GM18909 (cell line): ENCODE data around the gene CNTROB.

Experiments
- ATAC-seq: cut with Tn5 transposase; IDR thresholded peaks from one replicate; pipeline ENCODE4 v1.9.1; 2021; ENCODE audit warnings: mild to moderate bottlenecking; ENCODE audit not compliant: unreplicated experiment, poor library complexity

Gene CNTROB, protein sequence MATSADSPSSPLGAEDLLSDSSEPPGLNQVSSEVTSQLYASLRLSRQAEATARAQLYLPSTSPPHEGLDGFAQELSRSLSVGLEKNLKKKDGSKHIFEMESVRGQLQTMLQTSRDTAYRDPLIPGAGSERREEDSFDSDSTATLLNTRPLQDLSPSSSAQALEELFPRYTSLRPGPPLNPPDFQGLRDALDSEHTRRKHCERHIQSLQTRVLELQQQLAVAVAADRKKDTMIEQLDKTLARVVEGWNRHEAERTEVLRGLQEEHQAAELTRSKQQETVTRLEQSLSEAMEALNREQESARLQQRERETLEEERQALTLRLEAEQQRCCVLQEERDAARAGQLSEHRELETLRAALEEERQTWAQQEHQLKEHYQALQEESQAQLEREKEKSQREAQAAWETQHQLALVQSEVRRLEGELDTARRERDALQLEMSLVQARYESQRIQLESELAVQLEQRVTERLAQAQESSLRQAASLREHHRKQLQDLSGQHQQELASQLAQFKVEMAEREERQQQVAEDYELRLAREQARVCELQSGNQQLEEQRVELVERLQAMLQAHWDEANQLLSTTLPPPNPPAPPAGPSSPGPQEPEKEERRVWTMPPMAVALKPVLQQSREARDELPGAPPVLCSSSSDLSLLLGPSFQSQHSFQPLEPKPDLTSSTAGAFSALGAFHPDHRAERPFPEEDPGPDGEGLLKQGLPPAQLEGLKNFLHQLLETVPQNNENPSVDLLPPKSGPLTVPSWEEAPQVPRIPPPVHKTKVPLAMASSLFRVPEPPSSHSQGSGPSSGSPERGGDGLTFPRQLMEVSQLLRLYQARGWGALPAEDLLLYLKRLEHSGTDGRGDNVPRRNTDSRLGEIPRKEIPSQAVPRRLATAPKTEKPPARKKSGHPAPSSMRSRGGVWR

DNA sequence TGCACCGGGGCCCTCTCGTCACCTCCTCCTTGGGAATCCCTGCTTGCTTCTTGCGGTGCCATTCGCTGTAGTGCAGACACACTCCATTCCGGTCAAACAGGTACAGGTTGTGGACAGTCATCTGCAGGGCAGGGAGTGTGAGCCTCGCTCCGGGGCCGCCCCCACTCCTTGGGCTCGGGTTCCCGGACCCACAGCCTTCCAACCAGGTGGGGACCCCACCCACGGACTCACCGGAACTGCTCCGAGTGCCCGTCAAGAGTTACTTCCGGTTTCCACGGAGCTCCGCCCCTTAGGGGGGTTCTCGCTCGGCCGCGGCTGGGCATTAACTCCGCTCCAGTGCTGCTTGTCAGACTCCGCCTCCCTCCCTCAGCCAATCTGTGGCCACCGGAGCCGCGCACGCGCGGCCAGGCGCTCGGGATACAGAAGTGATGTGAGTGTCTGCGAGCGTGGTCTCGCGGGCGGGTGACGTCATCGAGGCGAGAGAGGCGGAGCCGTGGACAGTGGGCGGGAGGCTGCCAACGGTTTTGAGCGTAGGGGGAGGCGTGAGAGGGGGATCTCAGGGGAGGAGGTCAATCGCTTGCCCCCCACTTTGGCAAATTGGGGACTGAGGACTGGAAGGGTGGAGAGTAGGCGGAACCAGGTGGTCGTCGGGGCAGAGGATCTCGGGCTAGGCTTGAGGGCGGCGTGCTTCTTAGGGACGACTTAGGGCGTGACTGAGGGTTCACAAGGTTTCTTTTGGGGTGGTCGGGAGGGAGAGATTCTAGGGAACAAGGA lies at the start of gene CNTROB, which contains the start of gene TRAPPC1:
Gene CNTROB (plus strand): TSS at position 498 of the 774 bp plus-strand sequence. CDS start 874 bp downstream, outside the sequence.
Gene TRAPPC1 (minus strand): TSS at position 238 of the 774 bp plus-strand sequence. CDS start 117 bp downstream, at position 121.
- peak; percentile 92 for ATAC-seq

DNA sequence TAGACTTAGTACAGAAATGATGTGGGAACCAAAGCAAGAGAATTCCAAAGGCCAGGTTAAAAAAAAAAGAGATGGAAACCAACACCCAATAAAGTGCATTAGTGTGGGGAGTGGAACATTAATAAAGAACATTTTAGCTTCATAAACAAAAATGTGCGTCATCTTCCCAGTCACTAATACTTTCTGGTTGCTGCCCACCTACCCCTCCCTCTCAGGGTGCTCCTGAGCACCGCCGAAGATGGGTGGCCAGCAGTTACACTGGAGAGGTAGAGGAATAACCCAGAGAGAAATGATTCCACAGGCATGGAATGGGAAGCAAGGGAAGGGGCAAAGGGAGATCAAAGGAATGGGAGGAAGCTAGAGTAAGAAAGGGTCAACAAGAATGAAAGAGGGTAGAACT lies 49.4 kb upstream of the CNTROB start:
- no peak for ATAC-seq

DNA sequence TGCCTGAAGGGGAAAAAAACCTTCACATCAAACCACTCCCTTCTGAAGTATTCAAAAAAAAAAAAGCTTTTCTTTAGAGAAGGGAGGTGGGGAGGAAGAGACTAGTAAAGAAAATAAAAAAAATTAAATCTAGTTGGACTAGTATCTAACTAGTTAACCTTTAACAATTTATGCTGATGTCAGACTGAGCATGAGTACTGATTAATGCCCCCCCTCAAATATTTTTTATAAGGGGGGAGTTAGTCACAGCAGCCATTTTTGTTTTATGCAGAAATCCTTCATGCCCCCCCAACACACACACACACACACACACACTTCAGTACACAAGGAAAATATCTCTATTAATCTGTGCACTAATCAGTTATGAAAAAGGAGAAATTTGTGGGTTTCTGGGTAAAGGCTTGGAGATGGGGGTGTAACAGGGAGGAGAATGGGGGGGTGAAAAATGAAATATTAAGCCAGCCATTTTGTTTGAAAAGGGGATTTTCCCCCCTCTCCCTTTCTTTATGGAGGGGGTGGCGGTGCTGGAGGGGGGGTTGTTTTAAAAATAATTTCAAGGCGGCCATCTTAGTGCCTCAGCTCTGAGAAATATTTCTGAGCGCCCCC lies 48.1 kb upstream of the CNTROB start:
- ATAC-seq: no peak

DNA sequence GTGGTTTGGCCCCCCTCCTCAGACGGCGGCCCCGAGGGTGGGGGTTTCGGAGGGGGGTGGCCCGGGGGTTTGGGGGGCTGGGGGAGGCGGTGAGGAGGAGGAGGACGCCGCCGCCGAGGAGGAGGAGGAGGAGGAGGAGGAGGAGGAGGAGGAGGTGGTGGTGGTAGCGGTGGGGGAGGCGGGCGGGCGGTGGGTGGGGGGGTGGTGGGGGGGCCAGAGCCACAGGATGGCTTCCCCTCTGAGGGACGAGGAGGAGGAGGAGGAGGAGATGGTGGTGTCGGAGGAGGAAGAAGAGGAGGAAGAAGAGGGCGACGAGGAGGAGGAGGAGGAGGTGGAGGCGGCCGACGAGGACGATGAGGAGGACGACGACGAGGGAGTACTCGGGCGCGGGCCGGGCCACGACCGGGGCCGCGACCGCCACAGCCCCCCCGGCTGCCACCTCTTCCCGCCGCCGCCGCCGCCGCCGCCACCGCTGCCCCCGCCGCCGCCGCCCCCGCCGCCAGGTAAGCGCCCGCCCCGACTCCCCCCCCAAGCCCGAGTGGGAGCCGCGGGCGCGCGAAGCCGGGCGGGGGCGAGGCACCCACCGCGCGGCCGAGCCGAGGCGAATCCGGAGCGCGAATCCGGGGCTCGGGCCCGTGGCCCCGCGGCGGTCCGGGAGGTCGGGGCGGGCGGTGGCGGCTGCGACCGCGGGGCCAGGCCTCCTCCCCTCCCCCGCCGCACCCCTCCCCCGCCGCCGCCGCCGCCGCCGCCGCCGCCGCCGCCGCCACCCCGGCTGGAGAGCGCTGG lies 47.2 kb upstream of the CNTROB start:
- peak; percentile 5 for ATAC-seq

DNA sequence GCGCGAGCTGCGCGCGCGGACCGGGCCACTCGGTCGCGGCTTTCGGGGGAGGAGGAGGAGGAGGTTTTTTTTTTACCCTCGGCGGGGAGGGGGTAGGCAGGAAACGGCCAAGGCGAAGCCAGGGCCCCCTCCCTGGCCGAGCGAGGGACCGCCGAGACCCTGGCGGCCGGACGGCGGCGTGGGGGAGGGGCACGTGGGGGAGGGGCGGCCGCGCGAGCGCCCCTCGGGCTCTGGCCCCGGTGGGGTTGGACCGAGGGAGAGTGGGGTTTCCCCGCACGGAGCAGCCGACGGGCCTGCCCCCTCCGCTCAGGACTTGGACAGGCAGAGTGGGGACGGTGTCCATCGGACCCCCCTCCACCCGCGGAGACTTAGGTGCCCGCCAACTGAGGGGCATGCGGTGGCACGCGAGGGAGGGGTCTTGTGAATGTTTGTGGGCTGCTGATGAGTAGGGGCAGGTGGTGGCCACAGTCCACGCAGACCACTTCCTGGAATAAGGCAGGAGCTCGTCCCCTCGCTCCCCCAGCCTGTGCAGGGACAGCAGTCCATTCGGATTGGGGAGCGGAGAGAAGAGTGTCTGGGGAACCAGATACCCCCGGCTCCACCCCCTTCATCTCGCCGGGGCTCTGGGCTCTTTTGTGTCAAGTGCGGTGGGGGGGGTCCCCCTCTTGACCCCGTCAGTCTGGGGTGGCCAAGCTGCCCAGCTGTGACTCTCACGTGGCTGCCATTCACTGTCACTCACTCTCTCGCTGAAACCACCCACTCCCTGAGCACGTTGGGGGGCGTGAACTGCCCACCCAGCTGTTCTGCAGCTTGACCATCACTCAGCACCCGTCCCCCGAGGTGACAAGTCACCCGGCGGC lies 46.4 kb upstream of the CNTROB start:
- peak; percentile 22 for ATAC-seq

DNA sequence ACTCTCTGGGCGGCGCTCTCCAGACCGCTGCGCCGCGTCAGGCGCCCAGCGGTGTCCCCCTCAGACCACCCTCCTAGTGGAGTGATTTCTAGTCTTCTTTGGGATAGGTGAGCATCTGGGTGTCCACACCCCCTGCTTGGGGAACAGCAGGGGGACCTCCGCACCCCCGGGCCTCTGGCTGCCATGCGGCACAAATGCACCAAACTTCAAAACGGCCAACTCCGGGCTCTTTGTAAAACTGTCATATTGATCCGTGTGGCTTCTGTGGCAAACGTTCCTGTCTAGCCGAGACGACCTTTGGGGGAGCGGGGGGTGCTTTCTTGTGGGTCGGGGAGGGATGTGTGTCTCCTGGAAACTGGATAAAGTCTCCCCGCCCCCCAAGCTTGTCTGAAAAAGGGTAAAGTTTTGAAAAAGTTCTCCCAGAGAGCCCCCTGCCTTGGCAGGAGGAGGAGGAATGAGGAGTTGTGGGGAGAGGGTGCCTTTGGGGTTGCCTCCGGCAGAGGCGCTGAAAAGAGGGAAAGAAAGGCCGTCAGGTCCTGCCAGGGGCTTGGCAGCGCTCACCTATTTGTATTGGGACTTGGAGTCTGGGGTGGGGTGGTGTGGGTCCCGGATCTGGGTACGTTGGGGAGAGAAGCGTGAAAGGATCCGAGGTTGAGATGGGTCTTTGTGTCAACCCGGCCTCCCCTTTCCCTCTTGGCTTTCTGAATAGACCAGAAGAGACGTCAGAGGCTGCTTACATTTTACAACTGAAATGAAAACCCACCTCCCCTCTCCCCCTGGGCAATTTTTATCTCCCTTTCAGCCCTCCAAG lies 45.6 kb upstream of the CNTROB start:
- ATAC-seq: no peak

DNA sequence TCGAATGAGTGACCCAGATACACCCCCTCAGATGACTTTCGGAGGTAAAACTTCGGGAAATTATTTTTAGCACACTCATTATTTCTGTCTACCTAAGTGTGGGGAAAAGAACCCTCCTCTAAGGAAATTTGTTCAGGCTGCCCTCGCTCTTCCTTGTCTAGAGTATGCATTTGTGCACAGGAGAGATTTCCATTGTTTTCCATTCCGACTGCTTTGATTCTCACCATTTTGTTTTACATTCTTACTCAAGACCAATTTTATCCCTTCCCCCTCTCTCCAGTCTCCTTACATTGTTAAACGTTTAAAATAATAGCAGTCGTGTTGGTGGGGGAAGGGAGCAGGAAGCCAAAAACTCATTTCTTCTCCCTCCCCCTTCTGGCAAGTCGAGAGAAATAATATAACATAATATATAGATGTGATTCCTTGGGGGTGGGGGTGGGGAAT lies 44.9 kb upstream of the CNTROB start:
- ATAC-seq: no peak

DNA sequence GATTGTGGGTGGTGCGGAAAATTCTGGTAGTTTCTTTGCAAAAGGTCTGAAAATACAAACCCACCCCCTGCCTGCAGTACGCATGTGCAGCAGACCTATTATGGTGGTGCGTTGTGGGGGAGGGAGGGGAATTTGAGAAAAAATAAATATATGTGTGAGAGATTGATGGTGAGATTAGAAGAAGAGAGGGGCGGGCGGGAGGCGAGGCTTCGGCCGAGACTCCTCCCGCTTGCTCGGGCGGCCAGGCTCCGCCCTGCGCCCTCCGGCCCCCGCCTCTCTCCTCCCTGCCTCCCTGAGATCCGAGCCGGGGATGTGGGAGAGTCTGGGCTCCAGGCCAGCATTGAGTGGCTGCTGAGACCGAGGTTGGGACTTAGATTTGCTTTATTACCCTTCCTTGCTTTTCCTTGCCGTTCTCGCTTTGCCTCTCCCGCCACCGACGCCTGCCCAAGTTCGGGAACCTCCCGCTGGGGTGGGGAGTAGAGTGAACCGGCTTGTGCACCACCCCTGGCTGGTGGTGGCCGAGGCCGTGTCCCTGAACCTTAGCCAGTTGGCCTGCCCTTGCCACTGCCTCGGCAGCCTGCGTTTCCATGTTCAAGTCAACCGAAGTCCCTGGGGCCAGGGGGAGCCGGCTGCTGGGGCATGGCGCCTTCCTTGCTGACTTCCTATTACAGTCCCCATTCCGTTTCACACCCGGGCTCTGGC lies 44.4 kb upstream of the CNTROB start:
- peak; percentile 61 for ATAC-seq

DNA sequence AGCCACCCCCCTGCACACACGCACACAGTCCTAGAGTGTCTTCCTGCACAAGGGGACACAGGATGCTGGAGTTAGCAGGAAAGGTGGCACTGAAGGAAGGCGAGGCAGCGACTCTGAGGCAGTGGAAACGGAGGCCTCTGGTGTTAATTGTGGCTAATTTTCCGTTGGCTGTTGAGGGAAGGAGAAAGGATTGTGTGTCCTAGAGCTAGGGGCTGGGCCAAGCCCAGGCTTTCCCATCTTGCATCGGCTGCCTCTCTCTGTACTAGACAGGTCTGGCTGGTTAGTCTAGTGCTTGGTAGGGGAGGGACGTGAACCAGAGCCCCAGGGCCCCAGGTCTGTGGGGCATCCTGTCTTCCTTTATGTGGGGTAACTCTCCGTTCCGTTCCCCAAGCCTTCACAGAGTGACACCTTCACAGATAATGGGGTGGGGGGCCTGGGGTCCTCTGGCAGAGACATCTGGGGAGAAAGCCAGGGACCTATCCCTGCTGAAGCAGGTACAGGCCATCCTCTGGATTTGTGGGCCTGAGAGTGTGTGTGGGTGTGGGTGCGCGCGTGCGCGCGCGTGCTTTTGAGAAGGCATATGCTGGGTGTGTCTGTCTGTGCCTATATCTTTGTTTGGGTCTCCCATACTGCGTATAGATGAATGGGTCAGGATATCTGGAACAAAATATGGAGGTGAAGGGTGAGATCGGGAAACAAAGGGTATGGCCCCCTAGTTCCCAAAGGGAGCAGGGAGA lies 43.7 kb upstream of the CNTROB start, which contains the start of gene CHD3:
Gene CHD3 (plus strand): TSS at position 606 of the 737 bp plus-strand sequence. CDS start 212 bp downstream, outside the sequence.
- no peak for ATAC-seq

DNA sequence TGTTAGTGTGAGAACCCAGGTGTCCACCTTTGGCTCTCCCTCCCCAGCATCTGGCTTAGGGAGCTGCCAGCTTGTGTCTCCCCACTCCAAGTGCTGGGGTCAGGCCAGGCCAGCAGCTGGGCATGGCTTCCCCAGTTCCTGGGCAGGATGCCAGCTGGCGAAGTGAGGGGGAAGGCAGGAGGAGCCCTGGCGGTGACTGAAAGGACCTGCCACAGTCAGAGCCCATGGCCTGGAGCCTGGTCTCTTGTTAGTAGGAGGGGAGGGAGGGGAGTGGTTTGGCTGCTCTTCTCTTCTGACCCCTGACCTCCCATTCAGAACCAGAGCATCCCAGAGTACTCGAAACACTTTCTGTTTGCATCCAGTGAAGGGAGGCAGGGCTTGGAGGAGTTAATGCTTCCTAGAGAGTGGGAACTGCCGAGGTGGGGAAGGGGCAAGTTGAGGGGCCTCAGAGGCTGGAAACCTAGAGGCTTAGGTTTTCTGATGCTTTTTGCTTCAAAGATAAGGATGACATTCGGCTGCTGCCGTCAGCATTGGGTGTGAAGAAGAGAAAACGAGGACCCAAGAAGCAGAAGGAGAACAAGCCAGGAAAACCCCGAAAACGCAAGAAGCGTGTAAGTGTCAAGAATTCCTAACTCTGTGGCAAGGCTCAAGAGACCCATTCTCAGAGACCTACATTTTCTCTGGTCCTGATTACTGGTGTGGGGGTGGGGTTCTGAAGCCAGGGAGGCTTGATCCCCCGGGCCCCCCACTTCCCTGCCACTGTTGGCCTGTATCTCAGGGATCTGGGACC lies 42.6 kb upstream of the CNTROB start:
- no peak for ATAC-seq

DNA sequence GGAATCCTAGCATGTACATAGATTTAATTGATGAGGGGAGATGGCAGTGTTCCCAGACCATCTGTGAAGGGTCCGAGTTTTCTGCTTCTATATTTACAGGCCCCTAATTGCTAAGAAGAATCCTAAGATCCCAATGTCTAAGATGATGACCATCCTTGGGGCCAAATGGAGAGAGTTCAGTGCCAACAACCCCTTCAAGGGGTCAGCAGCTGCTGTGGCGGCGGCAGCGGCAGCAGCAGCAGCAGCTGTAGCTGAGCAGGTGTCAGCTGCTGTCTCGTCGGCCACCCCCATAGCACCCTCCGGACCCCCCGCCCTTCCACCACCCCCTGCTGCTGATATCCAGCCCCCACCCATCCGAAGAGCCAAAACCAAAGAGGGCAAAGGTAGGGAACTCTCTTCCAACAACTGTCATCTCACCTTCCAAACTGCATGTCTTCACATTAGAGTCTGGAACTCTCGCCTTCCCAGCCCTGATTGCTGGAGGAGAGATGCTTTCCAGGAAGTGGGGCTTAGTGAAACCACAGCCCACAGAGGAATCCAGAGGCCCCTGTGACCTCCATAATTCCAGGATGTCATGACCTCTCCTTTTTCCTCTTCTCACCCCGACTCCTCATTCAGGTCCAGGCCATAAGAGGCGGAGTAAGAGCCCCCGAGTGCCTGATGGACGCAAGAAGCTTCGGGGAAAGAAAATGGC lies 38.7 kb upstream of the CNTROB start:
- ATAC-seq: no peak

DNA sequence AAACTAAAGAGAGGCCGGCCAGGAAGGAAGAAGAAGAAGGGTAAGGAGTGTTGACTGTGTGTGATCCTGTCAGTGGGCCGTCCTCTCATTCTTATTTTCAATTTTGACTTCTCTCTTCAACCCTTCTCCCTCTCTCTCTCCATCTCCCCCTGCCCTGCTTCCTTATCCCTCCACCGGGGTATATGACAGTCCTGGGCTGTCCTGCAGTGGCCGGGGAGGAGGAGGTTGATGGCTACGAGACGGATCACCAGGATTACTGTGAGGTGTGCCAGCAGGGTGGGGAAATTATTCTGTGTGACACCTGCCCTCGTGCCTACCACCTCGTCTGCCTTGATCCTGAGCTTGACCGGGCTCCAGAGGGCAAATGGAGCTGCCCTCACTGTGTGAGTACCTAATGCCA lies 37.8 kb upstream of the CNTROB start:
- ATAC-seq: no peak

DNA sequence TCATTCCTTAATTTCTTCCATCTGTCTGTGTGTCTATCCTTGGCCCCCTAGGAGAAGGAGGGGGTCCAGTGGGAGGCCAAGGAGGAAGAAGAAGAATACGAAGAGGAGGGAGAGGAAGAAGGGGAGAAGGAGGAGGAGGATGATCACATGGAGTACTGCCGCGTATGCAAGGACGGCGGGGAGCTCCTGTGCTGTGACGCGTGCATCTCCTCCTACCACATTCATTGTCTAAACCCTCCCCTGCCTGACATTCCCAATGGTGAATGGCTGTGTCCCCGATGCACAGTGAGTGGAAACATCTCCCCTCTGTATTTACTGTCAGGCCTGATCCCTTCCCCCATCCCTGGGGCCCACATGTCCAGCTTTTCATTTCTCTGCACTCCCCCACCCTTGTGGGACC lies 37.1 kb upstream of the CNTROB start:
- ATAC-seq: no peak

DNA sequence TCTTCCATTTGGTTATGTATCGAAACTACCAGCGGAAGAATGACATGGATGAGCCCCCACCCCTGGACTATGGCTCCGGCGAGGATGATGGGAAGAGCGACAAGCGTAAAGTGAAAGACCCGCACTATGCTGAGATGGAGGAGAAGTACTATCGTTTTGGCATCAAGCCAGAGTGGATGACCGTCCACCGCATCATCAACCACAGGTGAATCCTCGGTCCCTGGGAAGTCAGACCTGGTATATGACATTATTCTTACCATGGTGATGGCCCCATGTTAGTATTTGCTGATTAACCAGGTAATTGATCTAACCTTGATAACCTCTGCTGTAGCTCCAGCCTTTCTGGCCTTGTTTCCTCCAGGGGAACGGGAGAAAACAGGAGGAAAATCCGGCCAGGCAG lies 34.9 kb upstream of the CNTROB start:
- no peak for ATAC-seq

DNA sequence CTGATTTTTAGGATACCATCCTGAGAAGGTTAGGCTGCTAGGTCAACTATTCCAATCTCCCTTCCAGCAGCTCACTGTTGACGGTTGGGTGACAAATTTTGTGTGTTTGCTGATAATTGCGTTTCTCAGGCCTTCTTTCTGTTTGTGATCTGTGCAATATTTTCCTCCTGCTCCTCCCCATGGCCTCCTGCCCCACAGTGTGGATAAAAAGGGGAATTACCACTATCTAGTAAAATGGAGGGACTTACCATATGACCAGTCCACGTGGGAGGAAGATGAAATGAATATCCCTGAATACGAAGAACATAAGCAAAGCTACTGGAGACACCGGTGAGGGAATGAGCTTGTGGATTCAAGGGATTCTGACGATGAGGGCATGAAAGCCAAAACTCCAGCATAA lies 34.2 kb upstream of the CNTROB start:
- no peak for ATAC-seq
